HG03354 (cell line): ENCODE results near the gene C2orf76.
"Not testable (repeated sequence)": the region's sequence is repeated elsewhere in the genome, so short reads cannot be mapped to it uniquely, and the experiment has no call there.

Experiments
- ATAC-seq: cut with Tn5 transposase; IDR thresholded peaks from one replicate; pipeline ENCODE4 v1.9.1; 2021; ENCODE audit warnings: mild to moderate bottlenecking; ENCODE audit not compliant: unreplicated experiment, poor library complexity, severe bottlenecking

The C2orf76 gene

GRCh38 chr2:119378566-119378965 is 11.9 kb upstream of the C2orf76 start:
- no peak for ATAC-seq

- no peak for ATAC-seq
These were observed 11.3 kb upstream of the C2orf76 start for GRCh38 chr2:119377993-119378345.

- no peak for ATAC-seq
These were observed 10.8 kb upstream of the C2orf76 start for GRCh38 chr2:119377294-119377992.

GRCh38 chr2:119376810-119377209 is 10.2 kb upstream of the C2orf76 start:
- ATAC-seq = no peak

GRCh38 chr2:119376406-119376805 is 9.8 kb upstream of the C2orf76 start:
- not testable (repeated sequence) for ATAC-seq

GRCh38 chr2:119373907-119374745 is 7.5 kb upstream of the C2orf76 start:
- not testable (repeated sequence) for ATAC-seq

- no peak for ATAC-seq
These were observed 6.3 kb upstream of the C2orf76 start for GRCh38 chr2:119372778-119373568.

- no peak for ATAC-seq
These were observed 4.5 kb upstream of the C2orf76 start for GRCh38 chr2:119371111-119371510.

GRCh38 chr2:119369845-119370244 is 3.2 kb upstream of the C2orf76 start:
- no peak for ATAC-seq

- ATAC-seq = peak; percentile 42
These were observed 952 bp upstream of the C2orf76 start for GRCh38 chr2:119367472-119368099.

- ATAC-seq = peak; percentile 5
These were observed 429 bp downstream of the C2orf76 start for GRCh38 chr2:119366161-119366648.

GRCh38 chr2:119365436-119365835 is 1.2 kb downstream of the C2orf76 start:
- no peak for ATAC-seq

GRCh38 chr2:119364798-119365197 is 1.8 kb downstream of the C2orf76 start:
- ATAC-seq = no peak

GRCh38 chr2:119360423-119360966 is 6.1 kb downstream of the C2orf76 start:
- no peak for ATAC-seq

GRCh38 chr2:119359774-119360173 is 6.9 kb downstream of the C2orf76 start:
- no peak for ATAC-seq

GRCh38 chr2:119354860-119355259 is 11.8 kb downstream of the C2orf76 start:
- no peak for ATAC-seq

- ATAC-seq = peak; percentile 94
These were observed 14.3 kb downstream of the C2orf76 start for GRCh38 chr2:119352357-119352756.

GRCh38 chr2:119350311-119350998 is 16.2 kb downstream of the C2orf76 start:
- ATAC-seq = no peak

GRCh38 chr2:119349289-119349688 is 17.3 kb downstream of the C2orf76 start:
- no peak for ATAC-seq
